ENCODE data around the gene RCBTB2. TPM values are rescaled to one million over a fixed set of nuclear protein-coding genes. Genes with fewer than 3 reads are reported as not detected.

The RCBTB2 gene
- total and polyA plus RNA-seq, 4 donors, result 4.1 to 9.0 (median 5.4) TPM

DNA sequence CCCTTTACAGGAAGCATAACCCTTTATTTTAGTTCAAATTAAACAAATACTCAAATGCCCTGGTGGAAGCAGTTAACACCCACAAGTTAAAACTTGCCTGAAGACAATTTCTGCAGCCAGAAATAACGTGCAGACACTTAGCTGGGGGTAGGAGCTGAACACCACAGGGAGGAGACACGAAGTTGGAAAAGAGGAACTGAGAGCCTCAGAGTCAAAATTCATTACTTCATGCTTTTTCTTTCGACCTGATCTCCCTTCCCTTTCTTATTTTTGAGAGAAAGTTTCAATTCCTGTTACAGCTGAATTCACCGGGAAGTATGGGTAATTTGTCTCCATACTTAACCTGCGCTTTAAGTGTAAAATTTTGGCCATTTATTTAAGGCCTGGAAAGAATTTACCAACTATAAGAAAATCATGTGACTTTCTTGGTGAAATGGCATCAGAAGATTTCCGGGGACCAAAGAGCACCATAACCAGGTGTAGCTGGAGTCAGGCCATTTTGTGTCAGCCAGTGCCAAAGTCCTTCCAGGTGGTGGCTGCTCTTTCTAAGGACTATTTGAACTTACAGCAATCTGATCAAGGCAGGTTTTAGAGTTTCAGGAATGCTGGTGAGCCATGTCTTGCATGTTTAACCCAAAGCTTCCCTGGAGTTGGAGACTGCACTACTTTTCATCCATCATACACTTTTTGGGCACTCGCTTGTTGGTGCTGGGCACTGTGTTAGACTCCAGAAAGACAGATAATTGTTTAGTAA is 46.5 kb upstream of the RCBTB2 start:
- DNase-seq (ENCODE audit: low spot score), result peak; percentile 24
- Histone ChIP-seq H3K9ac (ENCODE audit: low read depth in 1 of 2, low read length in 2 of 2) (no peak overlapping the region), H3K27me3 (ENCODE audit: control insufficient read depth in 4 of 4, insufficient read depth in 4 of 4, low read length in 3 of 4) (no peaks in the 10 kb centered on the region), H3K9me3 (ENCODE audit: control insufficient read depth in 4 of 4, low read length in 3 of 4) (no peaks in the 10 kb centered on the region), H3K4me3 (ENCODE audit: low read depth in 1 of 3, low read length in 3 of 3) (no peak overlapping the region), H3K36me3 (ENCODE audit: control insufficient read depth in 4 of 4, insufficient read depth in 3 of 4, low read depth in 1 of 4, low read length in 3 of 4) (no peaks in the 10 kb centered on the region), H3K27ac (ENCODE audit: low read depth in 1 of 2, low read length in 2 of 2) (no peak overlapping the region), H3K4me1 (ENCODE audit: control insufficient read depth in 4 of 4, insufficient read depth in 4 of 4, low read length in 3 of 4) (peaks cover 0 to 9% (median 7%) of the 10 kb centered on the region in 4 donors)
- WGBS, result 72% methylated on average over 7 of the region's 7 CpGs
- no peak for TF ChIP-seq GABPA (IDR thresholded peaks at IDR 0.05 in 1 of 2, conservative IDR thresholded peaks at IDR 0.05 in 1 of 2)
- peak; percentile 53 to 72 for TF ChIP-seq HNF4A (conservative IDR thresholded peaks at IDR 0.05)
- TF ChIP-seq, protein P1, sequence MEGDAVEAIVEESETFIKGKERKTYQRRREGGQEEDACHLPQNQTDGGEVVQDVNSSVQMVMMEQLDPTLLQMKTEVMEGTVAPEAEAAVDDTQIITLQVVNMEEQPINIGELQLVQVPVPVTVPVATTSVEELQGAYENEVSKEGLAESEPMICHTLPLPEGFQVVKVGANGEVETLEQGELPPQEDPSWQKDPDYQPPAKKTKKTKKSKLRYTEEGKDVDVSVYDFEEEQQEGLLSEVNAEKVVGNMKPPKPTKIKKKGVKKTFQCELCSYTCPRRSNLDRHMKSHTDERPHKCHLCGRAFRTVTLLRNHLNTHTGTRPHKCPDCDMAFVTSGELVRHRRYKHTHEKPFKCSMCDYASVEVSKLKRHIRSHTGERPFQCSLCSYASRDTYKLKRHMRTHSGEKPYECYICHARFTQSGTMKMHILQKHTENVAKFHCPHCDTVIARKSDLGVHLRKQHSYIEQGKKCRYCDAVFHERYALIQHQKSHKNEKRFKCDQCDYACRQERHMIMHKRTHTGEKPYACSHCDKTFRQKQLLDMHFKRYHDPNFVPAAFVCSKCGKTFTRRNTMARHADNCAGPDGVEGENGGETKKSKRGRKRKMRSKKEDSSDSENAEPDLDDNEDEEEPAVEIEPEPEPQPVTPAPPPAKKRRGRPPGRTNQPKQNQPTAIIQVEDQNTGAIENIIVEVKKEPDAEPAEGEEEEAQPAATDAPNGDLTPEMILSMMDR (IDR thresholded peaks at IDR 0.05; ENCODE audit: low read depth, low read length, missing input control), result peak; percentile 3
- peak; percentile 41 for TF ChIP-seq YY1 (IDR thresholded peaks at IDR 0.05)
- peak; percentile 9 to 12 for TF ChIP-seq RXRA (IDR thresholded peaks at IDR 0.05)

- Histone ChIP-seq H3K4me1 (ENCODE audit: control insufficient read depth in 4 of 4, insufficient read depth in 4 of 4, low read length in 3 of 4) (peaks cover 0 to 9% (median 7%) of the 10 kb centered on the region in 4 donors), H3K4me3 (ENCODE audit: low read depth in 1 of 3, low read length in 3 of 3) (no peak overlapping the region), H3K27ac (ENCODE audit: low read depth in 1 of 2, low read length in 2 of 2) (no peak overlapping the region), H3K27me3 (ENCODE audit: control insufficient read depth in 4 of 4, insufficient read depth in 4 of 4, low read length in 3 of 4) (no peaks in the 10 kb centered on the region), H3K9me3 (ENCODE audit: control insufficient read depth in 4 of 4, low read length in 3 of 4) (no peaks in the 10 kb centered on the region), H3K36me3 (ENCODE audit: control insufficient read depth in 4 of 4, insufficient read depth in 3 of 4, low read depth in 1 of 4, low read length in 3 of 4) (no peaks in the 10 kb centered on the region), H3K9ac (ENCODE audit: low read depth in 1 of 2, low read length in 2 of 2) (no peak overlapping the region)
- TF ChIP-seq FOXA2 (IDR thresholded peaks at IDR 0.05) (no peak), TAF1 (conservative IDR thresholded peaks at IDR 0.05) (no peak)
- TF ChIP-seq, protein P2, sequence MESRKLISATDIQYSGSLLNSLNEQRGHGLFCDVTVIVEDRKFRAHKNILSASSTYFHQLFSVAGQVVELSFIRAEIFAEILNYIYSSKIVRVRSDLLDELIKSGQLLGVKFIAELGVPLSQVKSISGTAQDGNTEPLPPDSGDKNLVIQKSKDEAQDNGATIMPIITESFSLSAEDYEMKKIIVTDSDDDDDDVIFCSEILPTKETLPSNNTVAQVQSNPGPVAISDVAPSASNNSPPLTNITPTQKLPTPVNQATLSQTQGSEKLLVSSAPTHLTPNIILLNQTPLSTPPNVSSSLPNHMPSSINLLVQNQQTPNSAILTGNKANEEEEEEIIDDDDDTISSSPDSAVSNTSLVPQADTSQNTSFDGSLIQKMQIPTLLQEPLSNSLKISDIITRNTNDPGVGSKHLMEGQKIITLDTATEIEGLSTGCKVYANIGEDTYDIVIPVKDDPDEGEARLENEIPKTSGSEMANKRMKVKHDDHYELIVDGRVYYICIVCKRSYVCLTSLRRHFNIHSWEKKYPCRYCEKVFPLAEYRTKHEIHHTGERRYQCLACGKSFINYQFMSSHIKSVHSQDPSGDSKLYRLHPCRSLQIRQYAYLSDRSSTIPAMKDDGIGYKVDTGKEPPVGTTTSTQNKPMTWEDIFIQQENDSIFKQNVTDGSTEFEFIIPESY (IDR thresholded peaks at IDR 0.05), result no peak
- DNase-seq (ENCODE audit: low spot score), result peak; percentile 19
- 81% methylated on average over 3 of the region's 3 CpGs for WGBS
These were observed 45.8 kb upstream of the RCBTB2 start for GRCh38 chr13:48578516-48579164.

DNA sequence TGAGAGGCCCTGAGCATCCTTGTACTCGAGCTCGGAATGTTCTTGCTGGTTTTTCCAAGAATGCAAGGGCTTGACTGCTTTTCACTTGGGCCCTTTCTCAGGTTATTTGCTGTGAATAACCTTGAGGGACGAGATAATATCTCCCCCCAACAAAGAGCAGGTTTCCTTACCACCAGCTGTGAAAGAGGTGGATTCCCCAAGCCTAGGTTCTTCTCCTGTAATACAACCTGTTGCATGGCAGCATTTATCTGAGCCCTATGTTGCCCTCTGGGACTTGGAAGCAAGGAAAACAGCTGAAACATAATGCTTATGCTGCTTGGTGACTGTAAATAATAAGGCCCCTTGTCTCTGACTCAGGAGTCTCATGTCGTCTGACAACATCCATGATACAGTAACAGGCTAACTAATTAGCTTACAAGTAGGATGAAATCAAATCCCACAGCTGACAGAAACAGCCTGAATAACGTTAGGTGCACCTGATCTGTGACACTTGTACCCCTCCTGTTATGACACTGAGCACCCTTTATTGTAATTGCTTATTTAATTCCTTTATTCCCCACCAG is 43.6 kb upstream of the RCBTB2 start:
- H3K27me3 ChIP-seq (ENCODE audit: control insufficient read depth in 4 of 4, insufficient read depth in 4 of 4, low read length in 3 of 4), result no peaks in the 10 kb centered on the region
- H3K36me3 ChIP-seq (ENCODE audit: control insufficient read depth in 4 of 4, insufficient read depth in 3 of 4, low read depth in 1 of 4, low read length in 3 of 4), result no peaks in the 10 kb centered on the region
- no peaks in the 10 kb centered on the region for H3K9me3 ChIP-seq (ENCODE audit: control insufficient read depth in 4 of 4, low read length in 3 of 4)
- peaks cover 0 to 9% (median 7%) of the 10 kb centered on the region in 4 donors for H3K4me1 ChIP-seq (ENCODE audit: control insufficient read depth in 4 of 4, insufficient read depth in 4 of 4, low read length in 3 of 4)
- H3K9ac ChIP-seq (ENCODE audit: low read depth in 1 of 2, low read length in 2 of 2), result no peak overlapping the region
- no peak for TF ChIP-seq RAD21 (IDR thresholded peaks at IDR 0.05)
- H3K4me3 ChIP-seq (ENCODE audit: low read depth in 1 of 3, low read length in 3 of 3), result no peak overlapping the region
- no peak overlapping the region for H3K27ac ChIP-seq (ENCODE audit: low read depth in 1 of 2, low read length in 2 of 2)
- DNase-seq (ENCODE audit: low spot score), result no peak
- 90% methylated on average over 5 of the region's 5 CpGs for WGBS
